ENCODE results near the gene IL11. TPM values are rescaled to one million over a fixed set of nuclear protein-coding genes. Genes with fewer than 3 reads are reported as not detected.

IL11 gene
- 0.23 TPM for total RNA-seq

GRCh38 chr19:55370305-55370988, at the start of gene IL11:
Gene IL11, minus strand, starts transcription at chr19:55370463. Its CDS starts 153 bp downstream, at chr19:55370310.

GRCh38 chr19:55407550-55407799, 37.2 kb upstream of the IL11 start, which contains the start of gene UBE2S:
Gene UBE2S, minus strand, starts transcription at chr19:55407788. Its CDS starts 199 bp downstream, at chr19:55407589.

GRCh38 chr19:55385724-55386492, 15.6 kb upstream of the IL11 start, which contains the start of gene RPL28:
Gene RPL28, plus strand, starts transcription at chr19:55385932. Its CDS starts 426 bp downstream, at chr19:55386358.

GRCh38 chr19:55384131-55384919, 14.1 kb upstream of the IL11 start, which contains the start of gene TMEM238:
Gene TMEM238, minus strand, starts transcription at chr19:55384292. Its CDS starts 33 bp downstream, at chr19:55384259.

GRCh38 chr19:55376241-55376933, 6.1 kb upstream of the IL11 start, which contains the start of gene TMEM190:
Gene TMEM190, plus strand, starts transcription at chr19:55376826. Its CDS starts 28 bp downstream, at chr19:55376854.

GRCh38 chr19:55362990-55363716, 7.1 kb downstream of the IL11 start, which contains the start of gene GARIN5B:
Gene GARIN5B, minus strand, starts transcription at chr19:55363260. Its CDS starts 194 bp downstream, at chr19:55363066.

GRCh38 chr19:55354698-55355212, 15.5 kb downstream of the IL11 start, which contains the start of gene COX6B2:
Gene COX6B2, minus strand, starts transcription at chr19:55354719. Its CDS starts 198 bp downstream, at chr19:55354521.

GRCh38 chr19:55339105-55339888, 31.0 kb downstream of the IL11 start, which contains the start of gene KMT5C:
Gene KMT5C, plus strand, starts transcription at chr19:55339876. Its CDS starts 2,061 bp downstream, at chr19:55341937.

GRCh38 chr19:55325172-55325571, 45.1 kb downstream of the IL11 start, which contains the start of gene TMEM150B:
Gene TMEM150B, minus strand, starts transcription at chr19:55325341. Its CDS starts 4,305 bp downstream, at chr19:55321036.

Other genes starting within 250 kb of the IL11 start
- gene TNNT1, start 221.3 kb downstream of the IL11 start, total RNA-seq, result 20.5 TPM
- 3.5 TPM for gene TNNI3, start 212.7 kb downstream of the IL11 start, total RNA-seq
- 3.9 TPM for gene DNAAF3, start 203.8 kb downstream of the IL11 start, total RNA-seq
- gene SYT5, start 190.2 kb downstream of the IL11 start, total RNA-seq, result 67.4 TPM
- gene PTPRH, start 161.0 kb downstream of the IL11 start, total RNA-seq, result 0.69 TPM
- gene TMEM86B, start 141.7 kb downstream of the IL11 start, total RNA-seq, result 0.92 TPM
- 23.1 TPM for gene PPP6R1, start 111.4 kb downstream of the IL11 start, total RNA-seq
- 29.8 TPM for gene HSPBP1, start 90.4 kb downstream of the IL11 start, total RNA-seq
- 111 TPM for gene BRSK1, start 86.5 kb downstream of the IL11 start, total RNA-seq
- not detected for gene TMEM150B, start 45.1 kb downstream of the IL11 start, total RNA-seq
- 11.3 TPM for gene KMT5C, start 30.6 kb downstream of the IL11 start, total RNA-seq
- 0.92 TPM for gene COX6B2, start 15.7 kb downstream of the IL11 start, total RNA-seq
- not detected for gene GARIN5B, start 7.2 kb downstream of the IL11 start, total RNA-seq
- gene TMEM190, start 6.4 kb upstream of the IL11 start, total RNA-seq, result not detected
- gene TMEM238, start 13.8 kb upstream of the IL11 start, total RNA-seq, result not detected
- 129 TPM for gene RPL28, start 15.5 kb upstream of the IL11 start, total RNA-seq
- gene UBE2S, start 37.3 kb upstream of the IL11 start, total RNA-seq, result 43.4 TPM
- 4.6 TPM for gene SHISA7, start 72.8 kb upstream of the IL11 start, total RNA-seq
- gene ISOC2, start 91.2 kb upstream of the IL11 start, total RNA-seq, result 20.5 TPM
- gene C19orf85, start 94.3 kb upstream of the IL11 start, total RNA-seq, result not detected
- 1.6 TPM for gene ZNF628, start 106.2 kb upstream of the IL11 start, total RNA-seq
- gene NAT14, start 114.7 kb upstream of the IL11 start, total RNA-seq, result 20.3 TPM
- 0.23 TPM for gene SSC5D, start 118.0 kb upstream of the IL11 start, total RNA-seq
- gene SBK2, start 166.7 kb upstream of the IL11 start, total RNA-seq, result not detected
- gene SBK3, start 175.1 kb upstream of the IL11 start, total RNA-seq, result not detected
- gene ZNF579, start 210.4 kb upstream of the IL11 start, total RNA-seq, result 4.6 TPM
- gene FIZ1, start 229.1 kb upstream of the IL11 start, total RNA-seq, result 5.3 TPM
- 3.0 TPM for gene ZNF524, start 229.8 kb upstream of the IL11 start, total RNA-seq
- gene ZNF865, start 235.2 kb upstream of the IL11 start, total RNA-seq, result 1.8 TPM